Anterior cingulate cortex (tissue), 58 donors: ENCODE measurements around the gene SPIRE1.
A peak's percentile ranks its signal among the peaks of the same experiment; 100 is the strongest.
"Not testable (repeated sequence)": the region's sequence is repeated elsewhere in the genome, so short reads cannot be mapped to it uniquely, and the experiment has no call there.

Experiments used
- DNase-seq, 58 donors: peaks; one replicate each; lab custom pipeline; 2025; lab: John Stamatoyannopoulos, UW

The SPIRE1 gene

DNA sequence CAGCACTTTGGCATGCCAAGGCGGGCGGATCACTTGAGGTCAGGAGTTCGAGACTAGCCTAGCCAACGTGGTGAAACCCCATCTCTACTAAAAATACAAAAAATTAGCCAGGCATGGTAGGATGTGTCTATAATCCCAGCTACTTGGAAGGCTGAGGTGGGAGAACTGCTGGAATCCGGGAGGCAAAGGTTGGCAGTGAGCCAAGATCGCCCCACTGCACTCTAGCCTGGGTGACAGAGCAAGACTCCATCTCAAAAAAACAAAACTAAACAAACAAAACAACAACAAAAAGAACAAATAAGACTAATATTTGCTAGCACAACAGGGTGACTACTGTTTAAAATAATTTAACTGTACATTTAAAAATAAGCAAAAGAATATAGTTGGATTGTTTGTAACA, 97.3 kb downstream of the SPIRE1 start:
- DNase-seq: not testable (repeated sequence)

- DNase-seq: no peak
These were observed 98.6 kb downstream of the SPIRE1 start for GRCh38 chr18:12559319-12559718.

DNA sequence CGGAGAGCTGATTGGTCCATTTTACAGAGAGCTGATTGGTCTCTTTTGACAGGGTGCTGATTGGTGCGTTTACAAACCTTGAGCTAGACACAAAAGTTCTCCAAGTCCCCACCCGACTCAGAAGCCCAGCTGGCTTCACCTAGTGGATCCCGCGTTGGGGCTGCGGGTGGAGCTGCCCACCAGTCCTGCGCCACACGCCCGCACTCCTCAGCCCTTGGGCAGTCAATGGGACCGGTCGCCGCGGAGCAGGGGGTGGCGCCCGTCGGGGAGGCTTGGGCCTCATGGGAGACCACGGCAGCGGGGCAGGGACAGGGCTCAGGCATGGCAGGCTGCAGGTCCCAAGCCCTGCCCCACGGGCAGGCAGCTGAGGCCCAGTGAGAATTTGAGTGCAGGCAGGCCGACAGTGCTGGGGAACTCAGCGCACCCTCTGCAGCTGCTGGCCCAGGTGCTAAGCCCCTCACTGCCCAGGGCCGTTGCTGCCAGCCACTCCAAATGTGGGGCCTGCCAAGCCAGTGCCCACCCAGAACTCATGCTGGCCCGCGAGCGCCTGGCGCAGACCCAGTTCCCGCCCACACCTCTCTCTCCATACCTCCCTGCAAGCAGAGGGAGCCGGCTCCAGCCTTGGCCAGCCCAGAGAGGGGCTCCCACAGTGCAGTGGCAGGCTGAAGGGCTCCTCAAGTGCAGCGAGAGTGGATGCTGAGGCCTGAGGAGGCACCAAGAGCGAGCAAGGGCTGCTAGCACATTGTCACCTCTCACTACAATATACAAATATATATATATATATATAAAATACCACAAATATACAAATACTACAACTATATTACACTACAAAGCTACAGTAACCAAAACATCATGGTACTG, 100.7 kb downstream of the SPIRE1 start:
- DNase-seq: no peak

GRCh38 chr18:12554796-12555388, 103.0 kb downstream of the SPIRE1 start:
- DNase-seq: no peak

DNA sequence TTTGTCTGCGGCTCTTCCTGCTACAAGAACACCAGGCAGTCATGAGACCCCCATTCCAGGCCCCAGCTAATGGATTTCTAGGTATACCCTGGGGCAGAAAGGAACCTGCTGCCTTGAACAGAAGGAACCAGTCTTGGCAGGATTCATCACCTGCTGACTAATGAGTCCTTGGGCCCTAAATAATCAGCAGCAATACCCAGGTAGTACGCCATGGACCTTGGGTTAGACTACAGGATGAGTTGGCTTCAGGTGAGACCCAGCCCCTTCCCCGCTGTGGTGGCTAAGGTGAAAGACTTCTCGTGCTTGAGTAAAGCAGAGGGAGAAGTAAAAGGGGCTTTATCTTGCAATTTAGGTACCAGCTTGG, 105.0 kb downstream of the SPIRE1 start:
- no peak for DNase-seq

DNA sequence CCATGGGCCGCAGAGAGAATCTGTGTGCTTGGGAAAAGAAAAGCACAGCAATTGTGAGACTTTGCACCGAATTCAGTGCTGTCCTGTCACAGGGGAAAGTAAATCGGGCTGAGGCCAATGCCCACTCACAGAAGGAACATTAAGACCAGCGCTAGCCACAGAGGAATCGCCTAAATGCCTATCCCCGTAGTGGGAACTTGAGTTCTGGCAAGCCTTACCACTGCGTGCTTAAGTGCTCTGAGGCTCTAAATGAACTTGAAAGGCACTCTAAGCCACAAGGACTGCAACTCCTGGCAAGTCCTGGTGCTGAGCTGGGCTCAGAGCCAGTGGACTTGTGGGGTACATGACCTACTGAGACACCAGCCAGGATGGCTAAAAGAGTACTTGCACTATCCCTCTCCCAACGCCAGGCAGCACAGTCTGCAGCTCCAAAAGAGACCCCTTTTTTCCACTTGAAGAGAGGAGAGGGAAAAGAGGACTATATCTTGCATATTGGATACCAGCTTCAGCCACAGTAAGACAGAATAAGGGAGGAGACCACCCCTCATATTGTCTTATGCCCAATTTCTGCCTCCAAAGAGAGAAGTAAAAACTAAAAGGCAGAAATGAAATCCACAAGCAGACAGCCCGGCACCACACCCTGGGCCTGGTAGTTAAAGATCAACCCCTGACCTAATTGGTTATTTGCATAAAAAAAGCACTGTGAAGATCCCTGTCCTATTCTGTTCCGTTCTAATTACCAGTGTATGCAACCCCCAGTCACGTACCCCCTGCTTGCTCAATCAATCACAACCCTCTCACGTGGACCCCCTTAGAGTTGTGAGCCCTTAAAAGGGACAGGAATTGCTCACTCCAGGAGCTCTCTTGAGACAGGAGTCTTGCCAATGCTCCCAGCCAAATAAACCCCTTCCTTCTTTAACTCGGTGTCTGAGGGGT, 105.7 kb downstream of the SPIRE1 start:
- peak in 50 of 58 donors; percentile 8 to 91 (median 58) for DNase-seq

- peak in 1 of 58 donors; percentile 29 for DNase-seq
These were observed 106.4 kb downstream of the SPIRE1 start for GRCh38 chr18:12551466-12551865.

DNA sequence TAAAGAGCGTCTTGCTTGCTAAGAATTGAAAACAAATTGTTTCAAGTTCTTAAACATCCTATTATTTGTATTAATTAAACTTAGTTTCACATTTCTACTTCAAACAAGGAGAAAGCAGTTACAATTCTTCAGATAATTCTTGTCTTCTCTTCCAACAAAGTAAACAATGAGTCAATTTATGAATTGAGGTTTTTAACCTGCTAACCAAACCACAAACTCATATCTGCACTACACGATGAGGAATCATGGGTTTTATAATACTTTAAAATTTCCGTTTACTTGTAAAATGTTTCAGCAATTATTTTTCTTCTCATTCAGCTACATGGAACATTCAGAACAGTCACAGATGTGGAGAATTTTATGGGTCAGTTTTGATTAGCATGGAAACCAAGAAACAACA, 114.2 kb downstream of the SPIRE1 start:
- DNase-seq: no peak

DNA sequence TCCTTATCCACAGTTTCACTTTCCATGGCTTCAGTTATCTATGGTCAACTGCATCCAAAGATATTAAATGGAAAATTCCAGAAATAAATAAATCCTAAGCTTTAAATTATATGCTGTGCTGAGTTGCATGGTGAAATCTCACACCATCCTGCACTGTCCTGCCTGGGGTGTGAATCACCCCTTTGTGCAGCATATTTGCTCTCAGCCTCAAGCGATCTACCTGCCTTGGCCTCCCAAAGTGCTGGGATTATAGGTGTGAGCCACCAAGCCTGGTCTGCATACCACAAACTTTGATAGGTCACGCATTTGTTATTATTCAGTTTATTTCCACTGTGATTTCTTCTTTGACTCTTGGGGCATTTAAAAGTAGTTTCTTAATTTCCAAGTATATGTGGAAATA, 117.2 kb downstream of the SPIRE1 start:
- DNase-seq: no peak

GRCh38 chr18:12539158-12539557, 118.7 kb downstream of the SPIRE1 start:
- peak in 1 of 58 donors; percentile 5 for DNase-seq

GRCh38 chr18:12534820-12535219, 123.1 kb downstream of the SPIRE1 start:
- DNase-seq: no peak

GRCh38 chr18:12532661-12533060, 125.2 kb downstream of the SPIRE1 start:
- DNase-seq: no peak

GRCh38 chr18:12531749-12532148, 126.2 kb downstream of the SPIRE1 start:
- no peak for DNase-seq

DNA sequence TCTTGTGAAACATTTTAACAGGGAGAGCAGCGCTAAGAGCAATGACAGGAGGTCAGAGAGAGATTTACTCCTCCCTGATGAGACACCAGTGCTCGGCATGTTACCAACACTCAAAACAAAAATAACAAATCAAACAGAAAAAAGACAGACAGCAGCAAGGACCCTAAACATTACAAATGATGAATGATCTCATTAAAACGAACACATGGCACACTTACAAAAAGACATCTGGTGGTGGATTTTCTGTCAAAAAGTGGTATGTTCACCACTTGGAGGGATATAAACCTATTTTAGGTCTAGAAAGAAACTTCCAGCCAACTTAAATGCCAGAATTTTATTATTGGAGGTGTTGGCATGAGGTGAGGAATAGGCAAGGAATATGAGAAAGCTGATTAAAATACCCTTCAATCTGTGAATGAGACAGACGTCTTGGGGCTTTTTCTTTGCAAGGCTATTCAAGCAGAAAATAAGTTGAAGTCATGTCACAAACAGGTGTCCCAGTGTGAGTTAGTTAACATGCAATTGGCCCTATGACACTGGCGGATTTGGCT, 137.4 kb downstream of the SPIRE1 start:
- DNase-seq: peak in 1 of 58 donors; percentile 19

DNA sequence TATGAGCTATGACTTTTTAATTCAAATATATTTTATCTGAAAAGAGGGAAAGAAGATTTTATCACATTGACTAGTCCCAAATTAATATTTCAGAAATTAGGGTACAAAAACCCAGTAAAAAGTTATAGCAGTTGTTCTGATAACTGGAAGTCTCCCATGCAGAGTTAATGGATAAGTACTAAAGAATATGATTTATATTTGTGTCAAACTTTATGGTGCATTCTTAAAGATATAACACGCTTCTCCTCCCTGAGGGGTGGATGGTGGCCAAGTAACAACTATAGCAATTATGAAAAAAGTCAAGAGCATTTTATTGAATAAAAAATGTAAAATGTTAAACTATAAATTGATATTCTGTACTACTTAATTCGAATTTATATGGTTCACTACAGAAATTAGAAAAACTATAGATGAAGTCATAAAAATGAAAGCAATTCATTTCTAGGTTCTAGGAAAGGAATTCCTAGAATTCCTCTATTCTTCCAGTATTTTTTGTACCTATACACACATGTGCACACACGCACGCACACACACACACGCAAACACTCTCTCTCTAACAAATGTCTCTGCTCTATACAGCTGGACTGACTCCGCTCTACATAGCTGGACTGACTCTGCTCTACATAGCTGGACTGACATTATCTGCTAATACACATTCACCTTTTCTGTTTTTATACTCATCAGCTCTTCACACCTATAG, 138.9 kb downstream of the SPIRE1 start:
- no peak for DNase-seq

- no peak for DNase-seq
These were observed 139.6 kb downstream of the SPIRE1 start for GRCh38 chr18:12518326-12518725.

- DNase-seq: no peak
These were observed 140.6 kb downstream of the SPIRE1 start for GRCh38 chr18:12517142-12517825.

- DNase-seq: peak in 7 of 58 donors; percentile 3 to 26 (median 15)
These were observed 141.8 kb downstream of the SPIRE1 start for GRCh38 chr18:12516049-12516630.

DNA sequence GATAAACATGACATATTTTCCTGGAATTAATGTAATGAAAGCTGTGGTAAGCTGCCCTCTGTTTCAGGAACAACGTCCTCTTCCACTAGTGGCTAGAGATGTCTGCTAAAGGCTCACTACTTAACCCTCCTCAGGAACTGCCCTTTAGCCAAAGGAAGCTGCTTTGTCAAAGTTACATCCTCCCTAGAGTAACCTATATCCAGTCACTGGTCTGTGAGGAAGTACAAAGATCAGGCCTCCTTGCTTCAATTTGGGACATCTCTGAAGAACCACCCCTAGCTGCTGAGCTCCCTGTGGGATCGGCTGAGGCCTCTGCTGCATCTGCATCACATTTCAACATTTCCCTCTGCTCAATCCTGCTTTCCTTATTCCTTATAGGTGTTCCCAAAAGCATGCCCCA, 142.4 kb downstream of the SPIRE1 start:
- DNase-seq: no peak
